ENCODE data around the gene DIS3L2.

DNA sequence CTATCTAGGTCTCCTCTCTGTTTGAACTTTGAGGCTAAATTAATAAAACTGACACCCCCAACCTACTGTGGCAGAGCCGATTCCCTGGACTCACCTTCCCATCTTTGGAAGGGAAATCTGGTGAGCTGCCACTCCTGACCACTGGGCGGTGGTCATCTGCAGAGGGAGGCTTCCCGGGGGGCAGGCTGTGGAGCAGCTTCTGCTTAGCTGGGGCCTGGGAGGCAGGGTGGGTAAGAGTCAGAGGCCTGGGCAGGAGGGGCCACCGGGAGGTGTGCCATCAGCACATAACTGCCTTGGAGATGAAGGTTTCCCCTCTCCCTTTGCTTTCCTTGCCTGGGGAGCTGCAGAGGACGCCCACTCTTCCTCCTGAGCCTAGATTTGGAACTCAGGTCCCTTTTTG, 33.0 kb upstream of the DIS3L2 start:
- TF ChIP-seq, protein P1, sequence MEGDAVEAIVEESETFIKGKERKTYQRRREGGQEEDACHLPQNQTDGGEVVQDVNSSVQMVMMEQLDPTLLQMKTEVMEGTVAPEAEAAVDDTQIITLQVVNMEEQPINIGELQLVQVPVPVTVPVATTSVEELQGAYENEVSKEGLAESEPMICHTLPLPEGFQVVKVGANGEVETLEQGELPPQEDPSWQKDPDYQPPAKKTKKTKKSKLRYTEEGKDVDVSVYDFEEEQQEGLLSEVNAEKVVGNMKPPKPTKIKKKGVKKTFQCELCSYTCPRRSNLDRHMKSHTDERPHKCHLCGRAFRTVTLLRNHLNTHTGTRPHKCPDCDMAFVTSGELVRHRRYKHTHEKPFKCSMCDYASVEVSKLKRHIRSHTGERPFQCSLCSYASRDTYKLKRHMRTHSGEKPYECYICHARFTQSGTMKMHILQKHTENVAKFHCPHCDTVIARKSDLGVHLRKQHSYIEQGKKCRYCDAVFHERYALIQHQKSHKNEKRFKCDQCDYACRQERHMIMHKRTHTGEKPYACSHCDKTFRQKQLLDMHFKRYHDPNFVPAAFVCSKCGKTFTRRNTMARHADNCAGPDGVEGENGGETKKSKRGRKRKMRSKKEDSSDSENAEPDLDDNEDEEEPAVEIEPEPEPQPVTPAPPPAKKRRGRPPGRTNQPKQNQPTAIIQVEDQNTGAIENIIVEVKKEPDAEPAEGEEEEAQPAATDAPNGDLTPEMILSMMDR (conservative IDR thresholded peaks at IDR 0.05; ENCODE audit: low read depth in 2 of 2): peak; percentile 35 to 49; a peak in 3 of 4 replicates
- no peak for TF ChIP-seq EZH2phosphoT487 (IDR thresholded peaks at IDR 0.05; ENCODE audit: unreplicated experiment)
